OCI-LY3 (cell line): Measurements from ENCODE around the gene GPR42.

ENCODE experiments used
- H2AFZ ChIP-seq: fragments of 200-600, 300-600 bp; shearing (Covaris generic); 2 replicates; pipeline ENCODE4 v1.6.0; 2014; ENCODE audit warnings: antibody characterized with exemption, low read depth, low read length
- H3K27ac ChIP-seq: fragments of 200-600, 300-600 bp; sonication (generic); 2 replicates; pipeline ENCODE4 v1.5.1; 2014; ENCODE audit warnings: mild to moderate bottlenecking, low read length, moderate library complexity, mixed read lengths
- H3K27me3 ChIP-seq: fragments of 200-600, 300-600 bp; sonication (generic); 2 replicates; pipeline ENCODE4 v1.6.1; 2014; ENCODE audit warnings: low read depth, low read length, mixed read lengths
- H3K36me3 ChIP-seq: fragments of 200-600, 300-600 bp; sonication (generic); replicated peaks from 2 replicates; pipeline ENCODE3; 2014; ENCODE audit warnings: low read depth, low read length, mixed read lengths
- H3K4me1 ChIP-seq: fragments of 300-600, 200-600 bp; sonication (generic); 2 replicates; pipeline ENCODE4 v1.6.1; 2014; ENCODE audit warnings: low read length, mixed read lengths
- H3K4me2 ChIP-seq: fragments of 200-600, 300-600 bp; sonication (generic); 2 replicates; pipeline ENCODE4 v1.6.1; 2014; ENCODE audit warnings: low read length, mixed read lengths
- H3K4me3 ChIP-seq: fragments of 300-600, 200-600 bp; sonication (generic); 2 replicates; pipeline ENCODE4 v1.5.1; 2014; ENCODE audit warnings: antibody characterized with exemption, mild to moderate bottlenecking, low read length, moderate library complexity
- H3K79me2 ChIP-seq: fragments of 300-600, 200-600 bp; shearing (Covaris generic); 2 replicates; pipeline ENCODE4 v1.6.1; 2014; ENCODE audit warnings: mild to moderate bottlenecking, low read length, mixed read lengths
- H3K9ac ChIP-seq: fragments of 300-600, 200-600 bp; shearing (Covaris generic); 2 replicates; pipeline ENCODE4 v1.6.0; 2014; ENCODE audit warnings: mild to moderate bottlenecking, low read length, moderate library complexity
- H3K9me3 ChIP-seq: fragments of 200-600, 300-600 bp; shearing (Covaris generic); 2 replicates; pipeline ENCODE4 v1.6.1; 2014; ENCODE audit warnings: low read length, mixed read lengths; ENCODE audit not compliant: insufficient read depth
- H4K20me1 ChIP-seq: fragments of 200-600, 300-600 bp; sonication (generic); 2 replicates; pipeline ENCODE4 v1.6.1; 2016; ENCODE audit warnings: low read length, mixed read lengths; ENCODE audit not compliant: insufficient read depth
- EZH2phosphoT487 ChIP-seq: fragments of 200-600 bp; shearing (Covaris generic); IDR thresholded peaks from 2 replicates; pipeline ENCODE4 v1.6.1; 2018; ENCODE audit warnings: antibody characterized with exemption, mixed run types, low read depth
- TF ChIP-seq, protein P1 (sequence below): fragments of 200-600, 300-600 bp; sonication (generic); IDR thresholded peaks from 2 replicates; pipeline ENCODE4 v1.5.1; 2014; ENCODE audit warnings: antibody characterized with exemption, low read length, low read depth

The GPR42 gene

DNA sequence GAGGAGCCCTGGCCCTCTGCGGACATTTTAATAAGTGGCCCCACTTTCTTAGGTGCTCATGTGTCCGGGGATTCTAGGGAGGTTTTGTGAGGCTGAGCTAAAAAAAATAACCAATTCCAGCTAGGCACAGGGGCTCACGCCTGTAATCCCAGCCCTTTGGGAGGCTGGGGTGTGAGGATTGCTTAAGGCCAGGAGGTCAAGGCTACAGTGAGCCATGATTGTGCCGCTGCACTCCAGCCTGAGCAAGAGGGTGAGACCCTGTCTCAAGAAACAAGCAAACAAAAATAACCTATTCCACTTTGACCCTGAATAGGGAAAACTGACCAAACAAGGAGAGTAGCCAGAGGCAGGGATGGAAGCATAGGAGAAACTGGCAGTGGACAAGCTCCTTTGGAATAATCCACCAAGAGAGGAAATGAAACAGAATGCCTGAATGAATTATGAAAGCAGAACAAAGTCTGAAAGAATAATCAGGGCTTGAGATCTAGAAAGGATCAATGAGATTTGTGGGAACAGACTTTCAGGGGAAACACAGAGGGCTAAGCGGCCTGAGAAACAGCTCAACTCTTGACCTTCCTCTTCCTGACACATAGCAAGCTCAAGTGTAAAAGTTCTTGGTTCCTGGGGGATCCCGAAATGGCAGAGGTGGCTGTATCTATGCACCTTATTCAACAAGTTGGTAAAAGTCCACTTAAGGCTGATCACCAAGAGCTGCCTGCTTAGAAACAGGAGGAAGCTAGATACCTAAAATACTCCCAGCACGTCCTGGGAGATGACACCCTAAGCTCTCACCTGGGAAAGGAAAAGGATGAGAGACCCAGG, 47.1 kb downstream of the GPR42 start:
- Histone ChIP-seq H2AFZ (no peak overlapping the region), H3K4me2 (no peak overlapping the region), H3K79me2 (no peaks in the 10 kb centered on the region), H3K36me3 (no peaks in the 10 kb centered on the region), H3K27me3 (peaks cover 57% of the 10 kb centered on the region), H3K27ac (no peak overlapping the region), H3K9ac (no peak overlapping the region), H3K4me1 (no peaks in the 10 kb centered on the region), H3K9me3 (no peaks in the 10 kb centered on the region), H4K20me1 (no peaks in the 10 kb centered on the region), H3K4me3 (no peak overlapping the region)
- no peak for TF ChIP-seq EZH2phosphoT487
- TF ChIP-seq, protein P1, sequence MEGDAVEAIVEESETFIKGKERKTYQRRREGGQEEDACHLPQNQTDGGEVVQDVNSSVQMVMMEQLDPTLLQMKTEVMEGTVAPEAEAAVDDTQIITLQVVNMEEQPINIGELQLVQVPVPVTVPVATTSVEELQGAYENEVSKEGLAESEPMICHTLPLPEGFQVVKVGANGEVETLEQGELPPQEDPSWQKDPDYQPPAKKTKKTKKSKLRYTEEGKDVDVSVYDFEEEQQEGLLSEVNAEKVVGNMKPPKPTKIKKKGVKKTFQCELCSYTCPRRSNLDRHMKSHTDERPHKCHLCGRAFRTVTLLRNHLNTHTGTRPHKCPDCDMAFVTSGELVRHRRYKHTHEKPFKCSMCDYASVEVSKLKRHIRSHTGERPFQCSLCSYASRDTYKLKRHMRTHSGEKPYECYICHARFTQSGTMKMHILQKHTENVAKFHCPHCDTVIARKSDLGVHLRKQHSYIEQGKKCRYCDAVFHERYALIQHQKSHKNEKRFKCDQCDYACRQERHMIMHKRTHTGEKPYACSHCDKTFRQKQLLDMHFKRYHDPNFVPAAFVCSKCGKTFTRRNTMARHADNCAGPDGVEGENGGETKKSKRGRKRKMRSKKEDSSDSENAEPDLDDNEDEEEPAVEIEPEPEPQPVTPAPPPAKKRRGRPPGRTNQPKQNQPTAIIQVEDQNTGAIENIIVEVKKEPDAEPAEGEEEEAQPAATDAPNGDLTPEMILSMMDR = no peak

DNA sequence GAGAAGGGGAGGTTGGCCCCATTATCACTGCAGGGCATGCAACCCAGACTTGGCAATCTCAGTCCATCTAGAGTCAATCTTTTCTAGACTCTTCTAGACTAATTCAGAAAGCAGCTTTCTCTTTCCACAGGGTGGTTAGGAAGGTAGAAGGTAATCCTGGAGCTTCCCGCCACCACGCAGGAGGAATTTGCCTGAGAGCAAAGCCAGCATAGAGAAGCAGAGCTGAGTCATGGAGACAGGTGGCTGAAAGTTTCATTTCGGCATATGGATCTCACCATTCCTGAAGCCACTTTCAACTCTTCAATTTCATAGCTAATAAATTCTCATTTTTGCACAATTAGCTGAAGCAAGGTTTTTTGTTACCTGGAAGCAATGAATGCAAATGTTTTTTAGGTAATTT, 48.2 kb downstream of the GPR42 start:
- Histone ChIP-seq H2AFZ (no peak overlapping the region), H4K20me1 (no peaks in the 10 kb centered on the region), H3K79me2 (no peaks in the 10 kb centered on the region), H3K36me3 (no peaks in the 10 kb centered on the region), H3K9me3 (no peaks in the 10 kb centered on the region), H3K27me3 (peaks cover 49% of the 10 kb centered on the region), H3K4me3 (no peak overlapping the region), H3K9ac (no peak overlapping the region), H3K4me2 (no peak overlapping the region), H3K27ac (no peak overlapping the region), H3K4me1 (no peaks in the 10 kb centered on the region)
- TF ChIP-seq, protein P1 = no peak
- TF ChIP-seq EZH2phosphoT487 = no peak

DNA sequence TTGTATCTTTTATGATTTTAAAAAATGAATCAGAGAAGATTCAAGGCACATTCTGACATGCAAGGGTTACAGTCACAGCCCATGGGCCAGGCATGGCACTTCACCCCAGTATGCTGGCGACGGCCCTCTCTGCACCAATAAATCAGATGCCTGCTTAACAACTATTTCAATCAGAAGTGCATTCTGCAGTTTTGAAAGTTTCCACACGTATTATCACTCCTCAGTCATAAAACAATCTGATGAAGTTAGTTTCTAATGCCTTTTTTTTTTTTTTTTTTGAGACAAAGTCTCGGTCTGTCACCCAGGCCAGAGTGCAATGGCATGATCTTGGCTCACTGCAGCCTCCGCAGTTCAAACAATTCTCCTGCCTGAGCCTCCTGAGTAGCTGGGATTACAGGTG, 48.9 kb downstream of the GPR42 start:
- no peaks in the 10 kb centered on the region for H3K9me3 ChIP-seq
- no peaks in the 10 kb centered on the region for H4K20me1 ChIP-seq
- no peaks in the 10 kb centered on the region for H3K36me3 ChIP-seq
- no peak overlapping the region for H3K27ac ChIP-seq
- no peak overlapping the region for H2AFZ ChIP-seq
- TF ChIP-seq, protein P1 = no peak
- no peak for TF ChIP-seq EZH2phosphoT487
- no peak overlapping the region for H3K4me2 ChIP-seq
- H3K9ac ChIP-seq = no peak overlapping the region
- no peaks in the 10 kb centered on the region for H3K4me1 ChIP-seq
- no peaks in the 10 kb centered on the region for H3K79me2 ChIP-seq
- peaks cover 44% of the 10 kb centered on the region for H3K27me3 ChIP-seq
- no peak overlapping the region for H3K4me3 ChIP-seq

DNA sequence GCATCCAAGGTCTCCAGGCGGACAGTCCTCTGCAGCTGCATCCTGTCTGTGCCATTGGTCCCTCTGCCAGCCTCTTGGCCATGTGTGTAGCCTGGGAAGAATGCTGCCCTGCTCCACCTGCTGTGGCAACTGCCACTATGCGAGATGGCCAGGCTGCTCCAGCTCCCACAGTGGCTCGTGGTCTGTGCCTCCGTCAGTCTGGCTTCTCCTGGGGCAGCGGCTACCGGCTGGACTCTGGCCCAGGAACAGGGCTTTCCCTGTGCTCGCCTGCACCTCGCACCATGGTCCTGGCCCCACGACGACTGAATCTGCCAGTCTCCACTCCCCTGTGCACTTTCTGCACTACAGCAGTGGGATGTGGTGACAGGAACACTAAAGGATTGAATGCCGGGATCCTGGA, 50.5 kb downstream of the GPR42 start:
- Histone ChIP-seq H2AFZ (no peak overlapping the region), H3K9ac (no peak overlapping the region), H3K79me2 (no peaks in the 10 kb centered on the region), H3K36me3 (no peaks in the 10 kb centered on the region), H3K9me3 (no peaks in the 10 kb centered on the region), H3K4me3 (no peak overlapping the region), H3K27ac (no peak overlapping the region), H3K4me1 (no peaks in the 10 kb centered on the region), H3K27me3 (peaks cover 41% of the 10 kb centered on the region), H4K20me1 (no peaks in the 10 kb centered on the region), H3K4me2 (no peak overlapping the region)
- no peak for TF ChIP-seq EZH2phosphoT487
- TF ChIP-seq, protein P1 = no peak
